HFFc6 (cell line): ENCODE measurements around the gene ALG12. TPM values are rescaled to one million over a fixed set of nuclear protein-coding genes. Genes with fewer than 3 reads are reported as not detected.

ENCODE experiments used
- DNase-seq: peaks from one replicate; pipeline ENCODE4 v3.0.0-alpha.2; 2018
- H3K27ac Mint-ChIP-seq: 2 replicates; pipeline ENCODE4 v1.8.0; 2020; ENCODE audit warnings: mild to moderate bottlenecking, mixed read lengths
- H3K27me3 Mint-ChIP-seq: 2 replicates; pipeline ENCODE4 v1.8.0; 2021; ENCODE audit warnings: mild to moderate bottlenecking, moderate library complexity, mixed read lengths; ENCODE audit not compliant: insufficient read depth
- H3K36me3 Mint-ChIP-seq: 2 replicates; pipeline ENCODE4 v1.8.0; 2021; ENCODE audit warnings: low read depth, mixed read lengths
- H3K4me1 Mint-ChIP-seq: 2 replicates; pipeline ENCODE4 v1.8.0; 2020; ENCODE audit warnings: low read depth, mixed read lengths
- H3K4me3 Mint-ChIP-seq: 2 replicates; pipeline ENCODE4 v1.8.0; 2020; ENCODE audit warnings: mild to moderate bottlenecking, moderate library complexity, mixed read lengths
- H3K9me3 Mint-ChIP-seq: 2 replicates; pipeline ENCODE4 v1.8.0; 2020; ENCODE audit warnings: mild to moderate bottlenecking, mixed read lengths
- CTCF ChIP-seq: fragments of 200-600 bp; sonication (generic); IDR thresholded peaks from 2 replicates; pipeline ENCODE4 v1.5.0; 2021; ENCODE audit warnings: antibody characterized with exemption, mild to moderate bottlenecking
- total RNA-seq, 6 experiments: library from RNA; stranded (reverse); fragmentation: NEBNext Ultra II Directional; extraction: Animal tissue kit (Norgen Biotek cat#: 25700); gene quantifications; 2 replicates in 1 of 6; 3 replicates in 5 of 6; pipeline ENCODE4 v1.2.3, GENCODE V29; 2021

The ALG12 gene
- total RNA-seq, 6 experiments from 2014 or later, result 17.2 to 25.1 (median 20.2) TPM

- Mint-ChIP-seq H3K4me3 (no peak overlapping the region), H3K27me3 (peaks cover 2% of the 10 kb centered on the region), H3K36me3 (peaks cover 64% of the 10 kb centered on the region), H3K4me1 (0 out of 2 replicates have a peak, but pooled peaks cover 5% of the 10 kb centered on the region), H3K9me3 (peaks cover 27% of the 10 kb centered on the region), H3K27ac (no peak overlapping the region)
- DNase-seq, result no peak
- TF ChIP-seq CTCF, result no peak
Measured at GRCh38 chr22:49892226-49892899, 25.9 kb downstream of the ALG12 start.

- no peaks in the 10 kb centered on the region for H3K4me1 Mint-ChIP-seq
- TF ChIP-seq CTCF, result no peak
- DNase-seq, result no peak
- H3K9me3 Mint-ChIP-seq, result peaks cover 27% of the 10 kb centered on the region
- no peak overlapping the region for H3K27ac Mint-ChIP-seq
- peaks cover 88% of the 10 kb centered on the region for H3K36me3 Mint-ChIP-seq
- H3K4me3 Mint-ChIP-seq, result no peak overlapping the region
- peaks cover under 1% of the 10 kb centered on the region; the same call in 1 of the 2 replicates for H3K27me3 Mint-ChIP-seq
Measured at GRCh38 chr22:49889071-49889470, 29.2 kb downstream of the ALG12 start.

- H3K27me3 Mint-ChIP-seq, result no peaks in the 10 kb centered on the region
- peaks cover 89% of the 10 kb centered on the region for H3K36me3 Mint-ChIP-seq
- peaks cover 31% of the 10 kb centered on the region for H3K9me3 Mint-ChIP-seq
- H3K4me1 Mint-ChIP-seq, result peaks cover 9% of the 10 kb centered on the region
- no peak for DNase-seq
- H3K4me3 Mint-ChIP-seq, result no peak overlapping the region
- H3K27ac Mint-ChIP-seq, result no peak overlapping the region
- TF ChIP-seq CTCF, result no peak
Measured at GRCh38 chr22:49887702-49888101, 30.5 kb downstream of the ALG12 start.

GRCh38 chr22:49887064-49887451 lies 31.2 kb downstream of the ALG12 start:
- no peak for TF ChIP-seq CTCF
- no peak for DNase-seq
- H3K4me3 Mint-ChIP-seq, result no peak overlapping the region
- H3K9me3 Mint-ChIP-seq, result peaks cover 31% of the 10 kb centered on the region
- H3K27ac Mint-ChIP-seq, result no peak overlapping the region
- peaks cover 14% of the 10 kb centered on the region for H3K4me1 Mint-ChIP-seq
- H3K27me3 Mint-ChIP-seq, result no peaks in the 10 kb centered on the region
- peaks cover 90% of the 10 kb centered on the region for H3K36me3 Mint-ChIP-seq

- H3K36me3 Mint-ChIP-seq, result peaks cover 88% of the 10 kb centered on the region
- H3K4me1 Mint-ChIP-seq, result peaks cover 14% of the 10 kb centered on the region
- H3K9me3 Mint-ChIP-seq, result peaks cover 31% of the 10 kb centered on the region
- H3K4me3 Mint-ChIP-seq, result no peak overlapping the region
- H3K27ac Mint-ChIP-seq, result no peak overlapping the region
- DNase-seq, result no peak
- no peaks in the 10 kb centered on the region for H3K27me3 Mint-ChIP-seq
- no peak for TF ChIP-seq CTCF
Measured at GRCh38 chr22:49886346-49887063, 31.7 kb downstream of the ALG12 start.
